Stimulated activated CD8-positive, alpha-beta memory T cell treated with anti-CD3 and anti-CD28 coated beads, Interleukin-7, amount 100 ng/mL, for 4 hours (primary cell): ENCODE measurements around the gene C3orf18.

Source experiments
- DNase-seq, 2 donors: peaks; one replicate each; pipeline ENCODE4 v3.0.0-alpha.2; 2020; ENCODE audit warnings: low read depth in 2 of 2

C3orf18 gene

GRCh38 chr3:50567386-50568167 is at the start of gene C3orf18:
TSS of gene C3orf18 (minus strand) at chr3:50567747. CDS start at chr3:50565699, 2,048 bp downstream.
- DNase-seq: peak; percentile 90 to 93

GRCh38 chr3:50616770-50617095 is 49.2 kb upstream of the C3orf18 start:
- peak; percentile 91 to 93 for DNase-seq

GRCh38 chr3:50616003-50616769 is 48.6 kb upstream of the C3orf18 start:
- peak; percentile 73 for DNase-seq

- DNase-seq: no peak
These were observed 47.6 kb upstream of the C3orf18 start for GRCh38 chr3:50615190-50615589.

GRCh38 chr3:50612970-50613846 is 45.7 kb upstream of the C3orf18 start:
- DNase-seq: no peak

- no peak for DNase-seq
These were observed 44.8 kb upstream of the C3orf18 start for GRCh38 chr3:50612234-50612882.

GRCh38 chr3:50611464-50612233 is 44.1 kb upstream of the C3orf18 start, which contains the start of gene CISH:
TSS of gene CISH (minus strand) at chr3:50611774. CDS start at chr3:50611650, 124 bp downstream.
- DNase-seq: peak; percentile 97 to 98

GRCh38 chr3:50610992-50611463 is 43.5 kb upstream of the C3orf18 start:
- no peak for DNase-seq

- peak in 1 of 2 donors; percentile 64 for DNase-seq
These were observed 42.8 kb upstream of the C3orf18 start for GRCh38 chr3:50610181-50610971.

GRCh38 chr3:50609763-50610085 is 42.2 kb upstream of the C3orf18 start:
- no peak for DNase-seq

GRCh38 chr3:50609071-50609762 is 41.7 kb upstream of the C3orf18 start:
- DNase-seq: no peak

- DNase-seq: no peak
These were observed 40.7 kb upstream of the C3orf18 start for GRCh38 chr3:50608278-50608677.

GRCh38 chr3:50607271-50608091 is 39.9 kb upstream of the C3orf18 start:
- DNase-seq: no peak

- DNase-seq: no peak
These were observed 39.0 kb upstream of the C3orf18 start for GRCh38 chr3:50606596-50606995.

- no peak for DNase-seq
These were observed 38.4 kb upstream of the C3orf18 start for GRCh38 chr3:50605901-50606326.

GRCh38 chr3:50604628-50605588 is 37.4 kb upstream of the C3orf18 start:
- no peak for DNase-seq

GRCh38 chr3:50604110-50604621 is 36.6 kb upstream of the C3orf18 start:
- DNase-seq: no peak
